ENCODE measurements around the gene ATG14.
"Not testable (repeated sequence)": the region's sequence is repeated elsewhere in the genome, so short reads cannot be mapped to it uniquely, and the experiment has no call there.

Gene ATG14

DNA sequence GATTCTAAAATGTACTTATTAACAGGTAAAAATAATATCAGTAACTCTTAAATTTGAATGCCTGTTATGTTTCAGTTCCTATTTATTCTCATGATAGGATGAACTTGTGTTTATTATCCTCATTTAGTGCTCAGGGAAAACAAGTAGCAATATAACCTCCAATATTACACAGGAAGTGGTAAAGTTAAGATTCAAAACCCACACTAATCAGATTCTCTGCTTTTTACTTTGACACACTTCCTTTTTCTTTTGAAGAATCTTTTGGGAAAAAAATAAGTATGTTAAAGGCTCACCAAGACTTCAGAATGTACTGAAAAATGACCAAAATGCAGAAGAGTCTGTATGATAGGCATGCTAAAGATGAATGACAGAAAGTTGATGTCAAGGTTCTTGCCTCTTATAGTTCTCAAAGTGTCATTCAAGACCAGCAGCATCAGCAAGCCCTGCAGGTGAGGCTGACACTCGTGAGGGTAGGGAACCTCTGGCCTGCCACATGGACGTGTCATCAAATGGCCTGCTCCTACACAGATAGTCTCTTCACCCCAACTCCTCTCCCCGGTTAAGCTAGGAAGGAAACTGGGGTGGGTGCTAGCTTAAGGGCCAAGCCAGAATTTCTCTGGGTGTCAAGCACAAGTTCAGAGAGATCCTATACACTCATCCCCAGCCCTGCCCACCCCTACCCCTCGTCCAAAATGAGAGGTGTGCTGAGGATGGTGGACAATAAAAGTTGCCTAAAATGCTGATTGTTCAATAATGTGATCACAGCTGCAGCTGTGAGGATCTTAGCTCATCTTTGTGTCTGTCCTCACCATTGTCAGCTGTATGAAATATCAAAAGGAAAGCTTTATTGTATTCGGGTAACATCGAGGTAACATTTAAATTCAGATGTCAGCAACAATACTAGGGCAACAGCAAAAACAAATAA lies 22.5 kb upstream of the ATG14 start:
- no peak for DNase-seq (ENCODE audit: low spot score)

DNA sequence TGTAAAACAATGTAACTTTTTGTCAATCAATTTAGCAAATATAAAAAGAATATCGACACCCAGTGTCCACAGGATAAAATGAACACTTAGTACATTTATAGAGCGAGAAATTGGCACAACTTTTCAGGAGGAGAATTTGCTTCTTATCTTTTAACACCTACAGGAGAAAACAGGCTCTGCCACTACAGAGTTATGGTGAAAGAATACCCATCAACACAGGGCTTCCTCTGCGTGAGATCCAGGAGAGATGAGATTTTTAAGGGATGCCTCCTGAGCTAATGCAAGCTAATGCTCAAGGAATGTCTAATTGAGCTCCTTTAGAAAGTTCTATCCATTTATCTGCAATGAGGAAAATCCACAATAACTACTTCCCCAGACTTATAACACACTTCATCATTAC lies 21.0 kb upstream of the ATG14 start:
- DNase-seq (ENCODE audit: low spot score), result no peak

DNA sequence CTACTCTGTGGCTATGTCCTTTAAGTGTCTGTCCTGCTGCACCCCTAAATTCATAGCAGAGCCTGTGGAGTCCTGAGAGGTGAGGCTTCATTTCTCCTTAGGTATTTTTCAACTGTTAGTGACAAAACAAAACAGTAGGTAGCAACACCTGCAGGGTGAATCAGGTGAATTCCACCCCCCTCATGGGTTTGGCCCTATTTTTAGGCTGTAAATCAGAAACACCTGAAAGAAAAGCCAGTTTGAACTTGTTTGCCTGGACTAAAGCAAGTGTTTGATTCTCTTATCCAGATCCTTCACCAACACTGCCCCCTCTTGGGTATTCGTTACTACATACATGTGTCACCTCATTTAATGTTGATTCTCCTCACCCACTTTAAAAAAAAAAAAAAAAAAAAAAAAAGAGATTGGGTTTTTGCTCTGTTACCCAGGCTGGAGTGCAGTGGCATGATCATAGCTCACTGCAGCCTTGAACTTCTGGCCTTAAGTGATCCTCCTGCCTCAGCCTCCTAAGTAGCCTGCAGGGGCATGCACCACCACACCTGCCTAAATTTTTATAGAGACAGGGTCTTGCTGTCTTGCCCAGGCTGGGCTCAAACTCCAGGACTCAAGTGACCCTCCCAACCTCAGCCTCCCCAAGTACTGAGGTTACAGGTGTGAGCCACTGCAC lies 18.5 kb upstream of the ATG14 start:
- DNase-seq (ENCODE audit: low spot score), result peak; percentile 46

DNA sequence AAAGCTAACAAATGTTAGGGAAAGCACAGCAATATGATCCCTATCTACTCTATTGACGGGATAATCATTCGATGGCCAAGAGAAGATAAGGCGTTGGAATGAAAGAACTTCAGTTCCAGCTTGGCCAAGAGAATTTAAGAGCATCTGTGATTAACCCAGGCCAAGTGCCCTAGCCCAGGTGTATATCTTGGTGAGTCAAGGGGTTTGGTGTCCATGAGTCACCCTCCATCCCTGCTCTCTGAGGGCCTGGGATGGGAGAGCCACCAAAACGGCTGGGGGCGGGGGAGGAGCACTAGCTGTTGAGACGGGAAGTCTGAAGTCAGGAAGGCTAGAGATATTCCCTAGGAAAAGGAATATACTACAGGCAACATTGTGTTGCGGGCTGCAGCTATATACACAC lies 15.8 kb upstream of the ATG14 start:
- DNase-seq (ENCODE audit: low spot score), result no peak

DNA sequence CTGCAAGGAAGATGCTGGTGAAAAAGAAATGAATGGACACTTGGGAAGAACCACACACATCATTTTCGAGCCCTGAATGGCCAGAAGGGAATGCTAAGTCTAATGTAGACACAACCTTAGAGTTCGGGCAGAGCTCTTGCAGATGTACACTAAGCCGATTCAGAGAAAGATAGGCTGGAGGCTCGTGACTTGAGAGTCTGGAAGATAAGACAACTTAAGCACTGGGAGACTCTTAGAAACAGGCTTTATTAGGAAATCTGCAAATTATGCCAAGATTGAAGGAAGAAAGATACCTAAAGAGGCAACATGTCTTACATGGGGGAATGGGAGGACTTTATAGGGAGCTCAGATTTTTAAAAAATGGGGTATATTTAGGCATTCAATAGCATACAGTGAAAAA lies 15.3 kb upstream of the ATG14 start:
- DNase-seq (ENCODE audit: low spot score), result peak; percentile 37

DNA sequence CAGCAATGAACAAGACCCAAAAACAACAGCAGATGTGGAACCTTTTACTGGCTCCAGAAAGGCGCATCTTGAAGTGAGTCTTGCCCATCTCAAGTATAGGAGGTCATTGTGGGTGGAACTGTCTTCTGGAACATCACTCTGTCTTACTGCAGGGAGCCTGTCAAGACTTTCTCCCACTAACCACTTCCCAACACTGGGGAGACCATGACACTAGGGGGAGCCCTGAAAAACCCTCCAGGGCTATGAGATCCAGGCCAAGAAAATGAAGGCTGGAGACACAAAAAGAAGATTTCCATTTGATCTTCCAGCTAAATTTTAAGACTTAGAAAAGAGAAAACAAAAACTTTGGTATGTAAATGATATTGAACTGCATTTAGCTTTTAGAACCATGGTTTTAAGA lies 13.5 kb upstream of the ATG14 start:
- no peak for DNase-seq (ENCODE audit: low spot score)

DNA sequence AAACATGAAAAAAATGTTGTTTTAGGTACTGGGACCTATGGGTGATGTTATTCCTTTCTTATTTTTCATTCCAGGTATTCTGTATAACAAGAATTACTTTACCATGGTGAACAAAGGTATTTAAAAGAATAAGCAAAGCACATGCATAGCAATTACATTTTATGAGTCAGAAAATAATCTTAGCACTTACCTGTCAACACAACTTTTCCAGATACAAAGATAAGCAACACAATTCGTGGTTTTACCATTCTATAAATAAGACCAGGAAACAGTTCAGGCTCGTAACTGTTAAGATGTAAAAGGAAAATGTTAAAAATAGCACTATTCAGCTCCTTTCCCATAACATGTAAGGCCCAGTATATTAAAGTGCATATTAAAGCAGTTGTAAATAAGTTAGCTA lies 12.3 kb upstream of the ATG14 start:
- no peak for DNase-seq (ENCODE audit: low spot score)

DNA sequence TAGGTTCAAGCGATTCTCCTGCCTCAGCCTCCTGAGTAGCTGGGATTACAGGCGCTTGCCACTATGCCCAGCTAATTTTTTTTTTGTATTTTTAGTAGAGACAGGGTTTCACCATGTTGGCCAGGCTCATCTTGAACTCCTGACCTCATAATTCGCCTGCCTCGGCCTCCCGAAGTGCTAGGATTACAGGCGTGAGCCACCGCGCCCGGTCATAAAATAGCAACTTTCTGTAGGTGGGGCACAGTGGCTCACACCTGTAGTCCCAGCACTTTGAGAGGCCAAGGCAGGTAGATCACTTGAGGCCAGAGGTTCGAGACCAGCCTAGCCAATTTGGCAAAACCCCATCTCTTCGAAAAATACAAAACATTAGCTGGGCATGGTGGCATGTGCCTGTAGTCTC lies 10.7 kb upstream of the ATG14 start:
- not testable (repeated sequence) for DNase-seq (ENCODE audit: low spot score)

DNA sequence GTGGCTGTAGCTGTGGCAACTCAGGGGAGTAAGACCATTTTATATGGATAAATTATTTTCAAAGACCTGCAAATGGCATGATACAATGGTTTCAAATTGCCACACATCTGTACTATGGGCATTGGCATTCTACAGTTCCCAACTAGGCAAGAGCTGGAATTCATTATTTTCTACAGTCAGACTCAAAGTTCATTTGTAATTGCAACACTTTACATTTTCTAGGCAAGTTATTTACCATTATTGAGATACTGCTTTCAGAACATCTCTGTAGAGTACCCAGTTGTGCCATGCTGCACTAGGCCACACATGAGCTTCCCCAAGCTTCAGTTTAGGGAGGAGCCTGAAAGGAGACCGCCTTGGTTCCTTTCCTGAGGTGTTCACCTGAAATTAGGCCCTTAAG lies 8.0 kb upstream of the ATG14 start:
- no peak for DNase-seq (ENCODE audit: low spot score)

DNA sequence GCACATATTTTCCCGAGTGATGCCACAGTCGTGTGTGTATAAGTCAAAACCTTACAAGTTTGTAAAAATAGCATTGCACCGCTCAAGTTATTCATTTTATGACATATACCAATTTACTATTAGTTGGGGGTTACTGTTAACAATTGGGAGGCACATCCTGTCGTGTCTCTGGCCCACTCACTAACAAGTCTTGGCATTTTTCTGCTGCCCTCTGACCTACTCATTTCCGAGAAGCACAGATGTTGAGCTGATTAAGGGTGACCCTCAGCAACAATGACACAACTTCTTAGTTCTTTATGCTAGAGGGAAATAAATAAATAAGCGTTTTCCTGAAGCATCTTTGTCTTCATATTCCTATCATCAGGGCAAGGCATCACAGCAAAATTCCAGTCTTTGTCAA lies 6.8 kb upstream of the ATG14 start:
- no peak for DNase-seq (ENCODE audit: low spot score)

DNA sequence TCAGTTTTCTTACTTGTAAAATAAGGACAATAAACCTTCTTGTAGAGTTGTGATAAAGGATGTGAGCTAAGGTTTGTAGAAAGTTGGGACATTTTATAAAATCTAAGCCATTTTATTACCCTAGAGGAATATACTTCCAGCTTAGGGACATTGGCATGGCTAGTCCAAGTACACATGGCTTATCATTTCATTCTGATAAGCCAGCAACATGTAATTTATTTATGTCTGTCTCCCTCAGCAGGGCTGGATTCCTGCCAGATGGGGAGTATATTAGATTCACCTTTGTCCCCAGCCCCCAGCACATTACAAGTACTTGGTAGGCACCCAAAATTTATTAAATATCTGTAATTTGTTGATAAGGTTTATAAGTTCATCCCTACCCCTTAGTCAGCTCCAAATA lies 6.3 kb upstream of the ATG14 start:
- peak; percentile 34 for DNase-seq (ENCODE audit: low spot score)

DNA sequence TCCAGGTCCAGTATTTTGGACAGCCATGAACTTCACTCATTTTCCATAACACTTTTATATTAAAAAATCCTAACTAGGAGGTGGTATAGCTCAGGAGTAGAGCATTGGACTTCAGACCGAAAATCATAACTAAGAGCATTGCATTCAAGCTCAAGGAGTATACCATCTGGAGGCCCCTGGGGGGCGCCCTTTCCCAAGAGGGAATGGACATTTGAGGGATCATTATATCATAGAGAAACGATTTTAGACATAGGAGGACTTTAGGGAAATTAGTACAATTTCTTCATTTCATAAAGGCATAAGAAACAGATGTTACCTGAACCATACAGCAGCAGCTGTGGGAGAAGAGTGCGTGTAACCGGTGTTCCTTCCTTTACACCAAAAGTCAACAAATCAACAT lies 5.2 kb upstream of the ATG14 start:
- DNase-seq (ENCODE audit: low spot score), result no peak

DNA sequence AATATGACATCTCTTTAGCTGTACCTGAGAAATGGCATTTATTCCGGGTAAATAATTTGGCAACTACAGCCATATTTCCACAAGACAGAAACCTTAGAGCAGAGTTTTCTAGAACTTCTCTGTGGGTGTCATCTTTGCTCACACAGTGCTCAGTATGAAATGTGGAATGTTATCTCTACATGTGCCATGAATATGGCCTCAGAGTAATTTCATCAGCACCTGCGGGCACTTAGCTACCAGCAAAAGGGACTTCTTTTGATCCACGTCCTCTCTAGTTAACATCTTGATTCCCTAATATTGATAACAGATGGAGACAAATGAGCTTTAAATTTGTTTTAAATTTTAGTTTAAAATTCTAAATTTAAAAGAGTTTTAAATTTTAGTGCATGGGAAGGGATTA lies 2.9 kb upstream of the ATG14 start:
- no peak for DNase-seq (ENCODE audit: low spot score)

DNA sequence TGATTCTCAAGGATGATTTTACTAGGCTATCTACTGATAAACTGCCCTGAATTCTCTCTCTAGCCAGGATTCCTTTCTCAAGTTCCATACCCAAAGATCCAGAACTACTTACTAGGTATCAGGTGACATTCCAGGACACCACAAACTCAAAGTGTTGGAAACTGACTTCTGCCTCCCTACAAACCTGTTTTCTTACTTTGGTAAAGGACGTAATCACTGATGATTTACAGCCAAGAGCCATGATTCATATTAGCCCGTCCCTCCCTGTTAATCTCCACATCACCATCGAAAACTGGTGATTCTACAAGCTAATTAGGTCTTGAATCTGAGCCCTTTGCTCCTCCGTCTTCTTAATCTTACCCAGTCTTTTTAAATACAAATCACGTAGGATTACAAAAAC lies 1.0 kb upstream of the ATG14 start:
- no peak for DNase-seq (ENCODE audit: low spot score)

DNA sequence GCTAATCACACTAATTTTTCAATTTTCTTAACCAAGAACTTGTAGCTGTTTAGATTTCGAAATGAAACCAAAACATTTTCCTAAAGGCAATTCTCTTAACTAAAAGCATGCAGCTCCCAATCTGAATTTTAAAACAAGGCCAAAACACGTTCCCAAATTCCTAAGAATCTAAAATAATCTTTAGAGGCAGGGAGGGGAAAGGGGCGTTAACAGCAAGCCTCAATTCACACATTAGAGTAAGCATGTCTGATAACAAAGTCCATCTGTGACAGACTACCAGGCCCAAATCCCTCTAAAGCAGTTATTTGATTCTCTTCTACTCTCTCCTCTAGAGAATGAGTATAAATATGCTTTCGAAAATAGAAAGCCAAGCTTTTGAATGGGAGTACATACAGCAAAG lies 754 bp downstream of the ATG14 start:
- DNase-seq (ENCODE audit: low spot score), result no peak

DNA sequence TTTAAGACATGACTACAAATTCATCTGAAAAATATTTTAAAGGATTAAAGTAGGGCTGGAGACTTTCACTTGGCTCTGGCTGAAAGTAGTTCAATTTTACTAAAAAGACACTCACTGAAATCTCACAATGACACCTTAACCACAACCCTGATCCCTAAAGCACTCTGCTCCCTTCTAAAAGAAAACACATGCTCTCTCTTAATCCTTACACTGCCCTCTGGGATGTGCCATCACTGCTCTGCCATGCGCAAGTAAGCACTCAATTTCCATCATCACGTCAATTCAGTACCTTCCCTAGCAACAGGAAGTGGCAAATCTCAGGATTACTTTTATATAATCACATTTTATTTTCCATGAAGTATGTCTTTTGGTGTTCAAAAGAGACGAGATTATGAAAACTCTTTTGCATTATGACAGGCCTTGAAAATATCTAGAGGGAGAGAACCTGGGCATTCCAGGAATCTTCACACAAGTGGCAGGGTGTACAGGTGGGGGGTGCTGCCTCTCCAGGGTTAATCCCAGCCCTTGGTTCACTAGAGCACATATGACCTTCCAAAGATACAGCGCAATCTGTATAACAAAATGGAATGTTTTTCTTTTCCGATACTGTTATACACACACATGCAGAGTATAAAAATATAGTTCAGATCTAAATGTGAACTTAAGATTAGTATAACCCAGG lies 7.3 kb downstream of the ATG14 start:
- DNase-seq (ENCODE audit: low spot score), result no peak

DNA sequence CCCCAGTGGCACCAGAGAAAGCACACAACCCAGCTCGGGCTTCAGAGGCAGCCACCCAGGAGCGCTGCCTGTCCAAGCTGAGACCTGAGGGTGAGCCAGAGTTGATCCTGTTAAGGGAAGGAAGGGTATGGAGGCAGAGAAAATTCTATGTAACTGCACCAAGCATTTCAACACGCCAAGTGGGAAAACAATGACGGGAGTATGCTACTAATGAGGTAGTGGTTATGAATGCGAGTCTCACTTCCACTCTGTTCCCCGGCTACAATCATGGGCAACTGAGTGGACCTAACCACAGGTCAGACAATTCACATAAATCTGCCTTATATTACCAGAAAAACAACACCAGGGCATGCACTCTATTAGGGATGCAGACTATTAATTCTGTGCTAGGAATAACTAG lies 9.9 kb downstream of the ATG14 start:
- DNase-seq (ENCODE audit: low spot score), result no peak

DNA sequence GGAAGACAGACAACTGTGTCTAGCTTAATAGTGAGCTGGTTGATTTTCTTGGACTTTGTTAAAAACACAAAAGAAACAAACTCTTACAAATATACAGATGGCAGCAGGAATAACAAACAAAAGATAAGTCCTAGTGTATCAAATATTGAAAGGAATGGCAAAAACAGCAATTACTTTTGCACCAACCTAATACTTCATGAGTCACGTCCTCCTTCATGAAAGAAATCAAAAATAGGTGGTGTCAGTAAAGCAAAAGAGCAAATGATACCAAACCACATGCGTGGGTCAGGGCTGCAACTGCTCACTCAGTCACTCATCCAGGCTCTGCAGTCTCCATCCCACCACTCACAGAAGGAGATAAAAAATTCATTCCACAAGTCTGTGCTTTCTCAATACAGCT lies 11.8 kb downstream of the ATG14 start:
- DNase-seq (ENCODE audit: low spot score), result no peak

DNA sequence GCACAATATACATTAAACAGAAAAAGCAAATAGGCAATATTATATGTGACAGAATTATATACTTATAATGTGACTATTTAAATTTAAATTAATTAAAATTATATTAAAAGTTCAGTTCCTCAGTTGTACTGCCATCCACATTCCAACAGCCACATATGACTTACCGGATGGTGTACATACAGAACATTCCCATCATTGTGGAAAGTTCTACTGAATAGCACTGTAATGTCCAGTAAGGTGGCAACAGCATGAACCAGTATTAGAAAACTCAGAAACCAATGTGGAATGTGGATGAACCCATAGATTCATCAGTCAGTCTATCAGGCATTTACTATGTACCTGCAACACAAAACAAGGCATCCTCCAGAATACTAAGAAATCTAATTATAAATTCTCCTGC lies 12.4 kb downstream of the ATG14 start:
- DNase-seq (ENCODE audit: low spot score), result no peak

DNA sequence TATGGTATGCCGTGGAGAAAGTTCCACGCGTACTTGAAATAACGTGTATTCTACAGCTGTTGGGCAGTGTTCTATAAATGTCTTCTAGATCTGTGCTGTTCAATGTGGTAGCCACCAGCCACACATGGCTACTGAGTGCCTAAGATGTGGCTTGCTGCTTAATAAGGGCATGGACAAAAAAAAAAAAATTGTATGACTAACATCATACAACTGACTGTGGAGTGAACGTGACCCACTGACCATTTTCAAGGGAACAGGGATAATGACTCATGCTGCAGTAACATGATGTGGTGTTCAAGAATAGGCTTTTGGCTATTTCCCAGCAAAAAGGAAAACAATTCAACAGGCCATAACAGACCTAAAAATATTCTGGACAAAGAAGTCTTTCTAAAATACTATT lies 13.0 kb downstream of the ATG14 start:
- no peak for DNase-seq (ENCODE audit: low spot score)

DNA sequence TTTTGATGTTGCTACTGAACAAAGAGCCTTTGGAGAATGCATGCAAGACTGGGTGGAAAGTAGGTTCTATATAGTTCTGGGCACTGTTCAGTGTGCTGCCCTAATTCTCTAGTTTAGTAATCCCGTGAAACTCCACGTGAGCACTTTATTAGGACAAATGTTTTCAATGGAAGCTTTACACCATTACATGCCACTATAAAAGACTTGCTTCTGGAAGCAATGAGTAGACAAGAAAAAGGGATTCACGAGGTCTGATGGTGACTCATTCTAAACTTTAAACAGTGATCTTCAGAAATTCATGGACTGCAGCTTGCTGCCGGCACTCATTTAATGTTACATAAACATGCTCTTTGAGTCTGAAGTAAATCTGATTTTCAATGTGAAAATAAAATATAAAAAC lies 22.3 kb downstream of the ATG14 start:
- DNase-seq (ENCODE audit: low spot score), result no peak

DNA sequence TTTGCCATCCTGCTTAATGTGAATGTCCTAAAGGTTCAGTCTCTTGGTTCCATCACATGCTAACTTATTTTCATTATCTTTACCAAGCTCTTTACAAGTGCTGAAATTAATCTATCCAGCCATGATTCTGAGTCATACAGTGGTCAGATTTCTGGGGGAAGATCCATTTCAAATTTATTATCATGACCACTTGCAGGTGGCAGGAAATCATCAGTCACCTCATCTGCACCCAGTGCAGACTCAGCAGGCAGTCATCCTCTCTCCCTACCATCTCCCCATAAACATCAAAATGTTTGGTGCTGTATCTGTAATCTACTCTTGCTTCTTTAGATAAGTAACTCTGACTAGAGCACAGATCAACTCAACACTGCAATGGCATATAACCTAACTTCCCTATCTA lies 23.5 kb downstream of the ATG14 start:
- no peak for DNase-seq (ENCODE audit: low spot score)

DNA sequence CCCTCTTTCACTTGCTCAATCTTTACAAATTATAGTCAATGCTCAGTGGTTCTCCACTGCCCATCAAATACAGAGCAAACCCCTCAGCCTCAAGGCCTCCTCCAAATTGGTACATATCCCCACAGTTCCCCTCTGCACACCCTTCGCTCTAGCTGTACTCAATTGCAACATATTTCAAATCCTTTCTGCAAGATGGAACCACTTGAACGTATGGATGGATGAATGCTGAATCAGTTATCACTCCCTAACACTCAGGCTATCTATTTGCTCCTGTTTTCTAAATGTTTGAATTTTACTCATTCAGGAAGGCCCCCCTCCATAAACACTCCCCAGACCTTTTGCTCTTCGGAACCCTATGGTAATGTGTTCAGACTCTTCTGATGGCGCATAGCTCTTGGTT lies 24.5 kb downstream of the ATG14 start:
- DNase-seq (ENCODE audit: low spot score), result no peak
